Ramos (cell line): Measurements from ENCODE around the gene AGPAT2.

Experiments used
- in situ Hi-C: fragments of 300-500 bp; cut with MboI; formaldehyde crosslinking; loops from one replicate; pipeline ENCODE4 v1.14.3; 2022; ENCODE audit warnings: low sequenced_read_pairs; ENCODE audit not compliant: unreplicated experiment

The AGPAT2 gene

GRCh38 chr9:136665111-136665703 lies 22.1 kb downstream of the AGPAT2 start:
- in situ Hi-C loops: no loop called here

GRCh38 chr9:136664000-136664915 lies 23.0 kb downstream of the AGPAT2 start:
- in situ Hi-C loops: no loop called here

GRCh38 chr9:136662656-136663581 lies 24.3 kb downstream of the AGPAT2 start, which contains the start of gene EGFL7:
Gene EGFL7, plus strand, starts transcription at chr9:136662916. Its CDS starts 5,367 bp downstream, at chr9:136668283.
- in situ Hi-C loops: no loop called here

GRCh38 chr9:136662326-136662655 lies 25.0 kb downstream of the AGPAT2 start:
- in situ Hi-C loops: no loop called here

GRCh38 chr9:136661641-136662325 lies 25.5 kb downstream of the AGPAT2 start:
- in situ Hi-C loops: no loop called here

- in situ Hi-C loops: no loop called here
Observed at GRCh38 chr9:136660971-136661550, 26.2 kb downstream of the AGPAT2 start.

GRCh38 chr9:136659861-136660784 lies 27.1 kb downstream of the AGPAT2 start:
- in situ Hi-C loops: no loop called here

GRCh38 chr9:136658849-136659535 lies 28.3 kb downstream of the AGPAT2 start:
- in situ Hi-C loops: no loop called here

- in situ Hi-C loops: no loop called here
Observed at GRCh38 chr9:136657974-136658848, 29.0 kb downstream of the AGPAT2 start.

GRCh38 chr9:136656795-136657611 lies 30.3 kb downstream of the AGPAT2 start:
- in situ Hi-C loops: no loop called here

GRCh38 chr9:136656183-136656738 lies 31.0 kb downstream of the AGPAT2 start:
- in situ Hi-C loops: no loop called here

GRCh38 chr9:136655536-136656182 lies 31.6 kb downstream of the AGPAT2 start:
- in situ Hi-C loops: no loop called here

GRCh38 chr9:136654820-136655535 lies 32.3 kb downstream of the AGPAT2 start:
- in situ Hi-C loops: no loop called here

GRCh38 chr9:136653323-136654079 lies 33.8 kb downstream of the AGPAT2 start:
- in situ Hi-C loops: no loop called here
